Right lobe of liver (tissue), 6 donors: Measurements from ENCODE around the gene THSD7A. TPM values are rescaled to one million over a fixed set of nuclear protein-coding genes. Genes with fewer than 3 reads are reported as not detected.

Experiments
- ATAC-seq, 4 donors: fragments of 200-7000 bp; cut with Tn5 transposase; one replicate each; pipeline ENCODE4 v1.9.1; 2020; ENCODE audit warnings: mild to moderate bottlenecking in 4 of 4, moderate library complexity in 4 of 4
- DNase-seq, 3 donors: peaks; one replicate each; pipeline ENCODE4 v3.0.0-alpha.2; 2020
- H3K27ac ChIP-seq, 3 donors: fragments of 200-600 bp; one replicate each; pipeline ENCODE4 v1.8.0; 2022
- H3K27me3 ChIP-seq, 2 donors: fragments of 200-600 bp; one replicate each; pipeline ENCODE4 v1.8.0; 2022
- H3K36me3 ChIP-seq, 4 donors: fragments of 200-600 bp; sonication (generic) in 1 of 4; one replicate each; pipeline versions ENCODE4 v1.5.1 to v1.8.0; 2017 to 2022; ENCODE audit warnings: control low read depth in 1 of 4
- H3K4me1 ChIP-seq, 4 donors: fragments of 200-600 bp; sonication (generic) in 1 of 4; one replicate each; pipeline versions ENCODE4 v1.5.1 to v1.8.0; 2017 to 2022; ENCODE audit warnings: control low read depth in 1 of 4
- H3K4me3 ChIP-seq, 3 donors: fragments of 200-600 bp; one replicate each; pipeline ENCODE4 v1.8.0; 2022
- H3K9me3 ChIP-seq, 4 donors: fragments of 200-600 bp; sonication (generic) in 1 of 4; one replicate each; pipeline versions ENCODE4 v1.5.1 to v1.8.0; 2017 to 2022; ENCODE audit warnings: control low read depth in 1 of 4
- CTCF ChIP-seq, 4 donors: fragments of 200-600 bp in 3 of 4; fragments of 450-650 bp in 1 of 4; IDR thresholded peaks; one replicate each; pipeline versions ENCODE4 v1.5.1 to v1.8.0; 2016 to 2022; ENCODE audit warnings: antibody characterized with exemption in 4 of 4, mild to moderate bottlenecking in 2 of 4
- POLR2A ChIP-seq: fragments of 450-650 bp; IDR thresholded peaks from one replicate; pipeline ENCODE4 v1.6.1; 2017; ENCODE audit warnings: antibody characterized with exemption, mild to moderate bottlenecking
- WGBS: methylation state at CpG from one replicate; pipeline ENCODE4 v1.1.6; 2018; ENCODE audit warnings: low coverage, low lambda C conversion rate; ENCODE audit not compliant: insufficient coverage; ENCODE audit errors: missing lambda C conversion rate; 5-methylcytosine and 5-hydroxymethylcytosine counted together
- intact Hi-C, 2 donors: fragments of 100-400 bp; cut with DNase I; formaldehyde crosslinking; loops; one replicate each; pipeline versions ENCODE4 v1.11.2 to v1.14.1; 2022
- total RNA-seq, 6 experiments: library from RNA; depleted of rRNA in 2 of 6; stranded (reverse); fragments of >200 nt in 2 of 6; fragmentation: NEBNext Ultra II Directional in 3 of 6; extraction: Animal tissue kit (Norgen Biotek cat#: 25700) in 3 of 6; gene quantifications; one replicate each; pipeline versions ENCODE4 v1.1.0 to v1.2.4, GENCODE V29; 2016 to 2023
- donor health status: DM: no; HTN: yes; CAD: no.
- donor health status: DM: no; HTN: no; CAD: no.
- donor health status: DM: no; HTN: no; CAD: no.
- donor health status: DM: no; HTN: yes; CAD: no.
- donor health status: DM: no; HTN: yes; CAD: no.

THSD7A gene
- total RNA-seq, 6 experiments from 2014 or later, result 1.1 to 2.5 (median 1.4) TPM

GRCh38 chr7:11591055-11591633 is 240.9 kb downstream of the THSD7A start:
- no peak for DNase-seq
- Histone ChIP-seq H3K27me3 (no peaks in the 10 kb centered on the region), H3K36me3 (no peaks in the 10 kb centered on the region), H3K27ac (no peak overlapping the region), H3K4me3 (no peak overlapping the region), H3K9me3 (no peaks in the 10 kb centered on the region), H3K4me1 (peaks cover 0 to 7% (median 0%) of the 10 kb centered on the region in 4 donors)
- intact Hi-C loops, result no loop called here
- ATAC-seq, result no peak
- TF ChIP-seq POLR2A, result no peak
- no peak for TF ChIP-seq CTCF (IDR thresholded peaks at IDR 0.05)
- 73% methylated on average over 6 of the region's 6 CpGs for WGBS

GRCh38 chr7:11589251-11589650 is 242.7 kb downstream of the THSD7A start:
- Histone ChIP-seq H3K27me3 (no peaks in the 10 kb centered on the region), H3K27ac (no peak overlapping the region), H3K4me3 (no peak overlapping the region), H3K4me1 (peaks cover 0 to 7% (median 0%) of the 10 kb centered on the region in 4 donors), H3K36me3 (no peaks in the 10 kb centered on the region), H3K9me3 (no peaks in the 10 kb centered on the region)
- DNase-seq (no peak), ATAC-seq (no peak)
- TF ChIP-seq POLR2A (no peak), CTCF (IDR thresholded peaks at IDR 0.05) (no peak)
- WGBS, result 80% methylated on average over 4 of the region's 4 CpGs
- intact Hi-C loops, result no loop called here

GRCh38 chr7:11587814-11588213 is 244.2 kb downstream of the THSD7A start:
- no peak overlapping the region for H3K27ac ChIP-seq
- H3K27me3 ChIP-seq, result no peaks in the 10 kb centered on the region
- no peaks in the 10 kb centered on the region for H3K36me3 ChIP-seq
- 77% methylated on average over 1 of the region's 1 CpG for WGBS
- peaks cover 0 to 1% (median 0%) of the 10 kb centered on the region in 4 donors for H3K4me1 ChIP-seq
- ATAC-seq, result no peak
- TF ChIP-seq POLR2A (no peak), CTCF (IDR thresholded peaks at IDR 0.05) (no peak)
- intact Hi-C loops, result no loop called here
- H3K4me3 ChIP-seq, result no peak overlapping the region
- DNase-seq, result no peak
- H3K9me3 ChIP-seq, result no peaks in the 10 kb centered on the region

GRCh38 chr7:11587048-11587447 is 244.9 kb downstream of the THSD7A start:
- H3K4me1 ChIP-seq, result no peaks in the 10 kb centered on the region
- H3K27ac ChIP-seq, result no peak overlapping the region
- H3K27me3 ChIP-seq, result no peaks in the 10 kb centered on the region
- H3K36me3 ChIP-seq, result no peaks in the 10 kb centered on the region
- ATAC-seq (no peak), DNase-seq (no peak)
- no peaks in the 10 kb centered on the region for H3K9me3 ChIP-seq
- intact Hi-C loops, result no loop called here
- 63% methylated on average over 2 of the region's 2 CpGs for WGBS
- TF ChIP-seq CTCF (IDR thresholded peaks at IDR 0.05), result no peak
- no peak for TF ChIP-seq POLR2A
- H3K4me3 ChIP-seq, result no peak overlapping the region
